Measurements from ENCODE around the gene KIAA0319L.

The KIAA0319L gene

GRCh38 chr1:35524106-35524505 lies 33.1 kb downstream of the KIAA0319L start:
- H3K9ac ChIP-seq (ENCODE audit: low read length), result no peak overlapping the region
- H3K27me3 ChIP-seq (ENCODE audit: control insufficient read depth, insufficient read depth, low read length), result no peaks in the 10 kb centered on the region
- H3K36me3 ChIP-seq (ENCODE audit: control insufficient read depth, low read depth, low read length), result no peaks in the 10 kb centered on the region
- H3K9me3 ChIP-seq (ENCODE audit: control insufficient read depth, low read depth, low read length), result no peaks in the 10 kb centered on the region
- H3K4me3 ChIP-seq (ENCODE audit: low read length), result no peak overlapping the region
- peaks cover 11% of the 10 kb centered on the region for H3K4me1 ChIP-seq (ENCODE audit: control insufficient read depth, low read depth, low read length)
- H3K27ac ChIP-seq (ENCODE audit: low read length), result no peak overlapping the region

- Histone ChIP-seq H3K9ac (ENCODE audit: low read length) (no peak overlapping the region), H3K4me3 (ENCODE audit: low read length) (no peak overlapping the region), H3K27me3 (ENCODE audit: control insufficient read depth, insufficient read depth, low read length) (no peaks in the 10 kb centered on the region), H3K4me1 (ENCODE audit: control insufficient read depth, low read depth, low read length) (peaks cover 8% of the 10 kb centered on the region), H3K36me3 (ENCODE audit: control insufficient read depth, low read depth, low read length) (no peaks in the 10 kb centered on the region), H3K27ac (ENCODE audit: low read length) (no peak overlapping the region), H3K9me3 (ENCODE audit: control insufficient read depth, low read depth, low read length) (peaks cover 6% of the 10 kb centered on the region)
Observed at GRCh38 chr1:35519432-35519831, 37.8 kb downstream of the KIAA0319L start.

GRCh38 chr1:35518183-35518582 lies 39.0 kb downstream of the KIAA0319L start:
- H3K4me1 ChIP-seq (ENCODE audit: control insufficient read depth, low read depth, low read length), result no peaks in the 10 kb centered on the region
- H3K36me3 ChIP-seq (ENCODE audit: control insufficient read depth, low read depth, low read length), result no peaks in the 10 kb centered on the region
- no peak overlapping the region for H3K27ac ChIP-seq (ENCODE audit: low read length)
- H3K27me3 ChIP-seq (ENCODE audit: control insufficient read depth, insufficient read depth, low read length), result no peaks in the 10 kb centered on the region
- H3K9ac ChIP-seq (ENCODE audit: low read length), result no peak overlapping the region
- no peak overlapping the region for H3K4me3 ChIP-seq (ENCODE audit: low read length)
- H3K9me3 ChIP-seq (ENCODE audit: control insufficient read depth, low read depth, low read length), result peaks cover 6% of the 10 kb centered on the region

GRCh38 chr1:35511305-35511704 lies 45.9 kb downstream of the KIAA0319L start:
- Histone ChIP-seq H3K36me3 (ENCODE audit: control insufficient read depth, low read depth, low read length) (peaks cover 7% of the 10 kb centered on the region), H3K9me3 (ENCODE audit: control insufficient read depth, low read depth, low read length) (no peaks in the 10 kb centered on the region), H3K9ac (ENCODE audit: low read length) (no peak overlapping the region), H3K27ac (ENCODE audit: low read length) (no peak overlapping the region), H3K4me1 (ENCODE audit: control insufficient read depth, low read depth, low read length) (no peaks in the 10 kb centered on the region), H3K4me3 (ENCODE audit: low read length) (no peak overlapping the region), H3K27me3 (ENCODE audit: control insufficient read depth, insufficient read depth, low read length) (no peaks in the 10 kb centered on the region)

GRCh38 chr1:35509558-35509957 lies 47.6 kb downstream of the KIAA0319L start:
- H3K27me3 ChIP-seq (ENCODE audit: control insufficient read depth, insufficient read depth, low read length), result no peaks in the 10 kb centered on the region
- H3K36me3 ChIP-seq (ENCODE audit: control insufficient read depth, low read depth, low read length), result peaks cover 18% of the 10 kb centered on the region
- H3K4me3 ChIP-seq (ENCODE audit: low read length), result no peak overlapping the region
- H3K27ac ChIP-seq (ENCODE audit: low read length), result no peak overlapping the region
- H3K9ac ChIP-seq (ENCODE audit: low read length), result no peak overlapping the region
- no peaks in the 10 kb centered on the region for H3K9me3 ChIP-seq (ENCODE audit: control insufficient read depth, low read depth, low read length)
- no peaks in the 10 kb centered on the region for H3K4me1 ChIP-seq (ENCODE audit: control insufficient read depth, low read depth, low read length)

GRCh38 chr1:35507947-35508346 lies 49.3 kb downstream of the KIAA0319L start:
- Histone ChIP-seq H3K36me3 (ENCODE audit: control insufficient read depth, low read depth, low read length) (peaks cover 18% of the 10 kb centered on the region), H3K4me1 (ENCODE audit: control insufficient read depth, low read depth, low read length) (no peaks in the 10 kb centered on the region), H3K27me3 (ENCODE audit: control insufficient read depth, insufficient read depth, low read length) (no peaks in the 10 kb centered on the region), H3K27ac (ENCODE audit: low read length) (no peak overlapping the region), H3K9me3 (ENCODE audit: control insufficient read depth, low read depth, low read length) (no peaks in the 10 kb centered on the region), H3K4me3 (ENCODE audit: low read length) (no peak overlapping the region), H3K9ac (ENCODE audit: low read length) (no peak overlapping the region)

- no peaks in the 10 kb centered on the region for H3K4me1 ChIP-seq (ENCODE audit: control insufficient read depth, low read depth, low read length)
- H3K9me3 ChIP-seq (ENCODE audit: control insufficient read depth, low read depth, low read length), result no peaks in the 10 kb centered on the region
- H3K9ac ChIP-seq (ENCODE audit: low read length), result no peak overlapping the region
- no peak overlapping the region for H3K4me3 ChIP-seq (ENCODE audit: low read length)
- no peak overlapping the region for H3K27ac ChIP-seq (ENCODE audit: low read length)
- H3K27me3 ChIP-seq (ENCODE audit: control insufficient read depth, insufficient read depth, low read length), result no peaks in the 10 kb centered on the region
- H3K36me3 ChIP-seq (ENCODE audit: control insufficient read depth, low read depth, low read length), result peaks cover 18% of the 10 kb centered on the region
Observed at GRCh38 chr1:35506960-35507912, 50.0 kb downstream of the KIAA0319L start.

GRCh38 chr1:35505911-35506798 lies 51.0 kb downstream of the KIAA0319L start:
- Histone ChIP-seq H3K36me3 (ENCODE audit: control insufficient read depth, low read depth, low read length) (peaks cover 18% of the 10 kb centered on the region), H3K27me3 (ENCODE audit: control insufficient read depth, insufficient read depth, low read length) (no peaks in the 10 kb centered on the region), H3K9ac (ENCODE audit: low read length) (no peak overlapping the region), H3K4me3 (ENCODE audit: low read length) (no peak overlapping the region), H3K4me1 (ENCODE audit: control insufficient read depth, low read depth, low read length) (no peaks in the 10 kb centered on the region), H3K27ac (ENCODE audit: low read length) (no peak overlapping the region), H3K9me3 (ENCODE audit: control insufficient read depth, low read depth, low read length) (no peaks in the 10 kb centered on the region)

- Histone ChIP-seq H3K27ac (ENCODE audit: low read length) (no peak overlapping the region), H3K27me3 (ENCODE audit: control insufficient read depth, insufficient read depth, low read length) (no peaks in the 10 kb centered on the region), H3K4me1 (ENCODE audit: control insufficient read depth, low read depth, low read length) (no peaks in the 10 kb centered on the region), H3K4me3 (ENCODE audit: low read length) (no peak overlapping the region), H3K9me3 (ENCODE audit: control insufficient read depth, low read depth, low read length) (no peaks in the 10 kb centered on the region), H3K9ac (ENCODE audit: low read length) (no peak overlapping the region), H3K36me3 (ENCODE audit: control insufficient read depth, low read depth, low read length) (peaks cover 23% of the 10 kb centered on the region)
Observed at GRCh38 chr1:35502242-35502641, 55.0 kb downstream of the KIAA0319L start.

- H3K4me1 ChIP-seq (ENCODE audit: control insufficient read depth, low read depth, low read length), result no peaks in the 10 kb centered on the region
- no peaks in the 10 kb centered on the region for H3K9me3 ChIP-seq (ENCODE audit: control insufficient read depth, low read depth, low read length)
- no peak overlapping the region for H3K9ac ChIP-seq (ENCODE audit: low read length)
- H3K27ac ChIP-seq (ENCODE audit: low read length), result no peak overlapping the region
- H3K36me3 ChIP-seq (ENCODE audit: control insufficient read depth, low read depth, low read length), result peaks cover 7% of the 10 kb centered on the region
- no peaks in the 10 kb centered on the region for H3K27me3 ChIP-seq (ENCODE audit: control insufficient read depth, insufficient read depth, low read length)
- H3K4me3 ChIP-seq (ENCODE audit: low read length), result no peak overlapping the region
Observed at GRCh38 chr1:35500439-35500838, 56.8 kb downstream of the KIAA0319L start.

GRCh38 chr1:35499652-35500176 lies 57.5 kb downstream of the KIAA0319L start:
- Histone ChIP-seq H3K27ac (ENCODE audit: low read length) (no peak overlapping the region), H3K27me3 (ENCODE audit: control insufficient read depth, insufficient read depth, low read length) (no peaks in the 10 kb centered on the region), H3K4me1 (ENCODE audit: control insufficient read depth, low read depth, low read length) (no peaks in the 10 kb centered on the region), H3K4me3 (ENCODE audit: low read length) (no peak overlapping the region), H3K9me3 (ENCODE audit: control insufficient read depth, low read depth, low read length) (no peaks in the 10 kb centered on the region), H3K36me3 (ENCODE audit: control insufficient read depth, low read depth, low read length) (peaks cover 5% of the 10 kb centered on the region), H3K9ac (ENCODE audit: low read length) (no peak overlapping the region)
